Bronchial epithelial cell (primary cell): ENCODE measurements around the gene RNF114. TPM values are rescaled to one million over a fixed set of nuclear protein-coding genes. Genes with fewer than 3 reads are reported as not detected.

Experiments
- DNase-seq: peaks from one replicate; pipeline ENCODE4 v3.0.0-alpha.2; 2010; ENCODE audit warnings: low read depth
- FAIRE-seq: peaks from 2 replicates; lab custom pipeline; 2011; peaks lifted over from hg19 to GRCh38; lab: Jason Lieb, UNC
- H3K27me3 ChIP-seq: 2 replicates; pipeline ENCODE4 v1.5.1; 2011; ENCODE audit warnings: low read length; ENCODE audit not compliant: control insufficient read depth, insufficient read depth
- H3K36me3 ChIP-seq: 2 replicates; pipeline ENCODE4 v1.5.1; 2011; ENCODE audit warnings: low read length; ENCODE audit not compliant: control insufficient read depth, insufficient read depth
- H3K4me3 ChIP-seq: 2 replicates; pipeline ENCODE4 v1.5.1; 2011; ENCODE audit warnings: mild to moderate bottlenecking, low read depth, low read length, control low read depth
- total RNA-seq: library from RNA; depleted of rRNA; stranded (reverse); fragments of >200 nt; gene quantifications from 2 replicates; pipeline ENCODE4 v1.2.1, GENCODE V29; 2014
- TF ChIP-seq, protein P1 (sequence below): IDR thresholded peaks from 2 replicates; pipeline ENCODE4 v1.5.1; 2011; ENCODE audit warnings: mild to moderate bottlenecking, moderate library complexity, low read length, control low read depth, inconsistent platforms; ENCODE audit not compliant: insufficient read depth, severe bottlenecking

RNF114 gene
- total RNA-seq, 1 donor from 2014 or later = 67.1 TPM

DNA sequence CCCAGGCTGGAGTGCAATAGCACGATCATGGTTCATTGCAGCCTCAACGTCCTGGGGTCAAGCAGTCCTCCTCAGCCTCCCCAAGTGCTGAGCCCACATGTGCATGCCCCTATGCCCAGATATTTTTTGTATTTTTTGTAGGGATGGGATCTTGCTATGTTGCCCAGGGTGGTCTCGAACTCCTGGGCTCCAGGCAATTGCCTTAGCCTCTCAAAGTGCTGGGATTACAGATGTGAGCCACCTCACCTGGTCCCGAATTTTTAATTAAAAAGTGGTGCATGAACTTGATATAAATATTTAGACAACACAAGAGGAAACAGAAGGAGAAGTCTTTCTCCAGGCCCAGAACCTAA, 7.1 kb upstream of the RNF114 start:
- FAIRE-seq (no peak), DNase-seq (no peak)
- no peaks in the 10 kb centered on the region for H3K36me3 ChIP-seq
- TF ChIP-seq, protein P1, sequence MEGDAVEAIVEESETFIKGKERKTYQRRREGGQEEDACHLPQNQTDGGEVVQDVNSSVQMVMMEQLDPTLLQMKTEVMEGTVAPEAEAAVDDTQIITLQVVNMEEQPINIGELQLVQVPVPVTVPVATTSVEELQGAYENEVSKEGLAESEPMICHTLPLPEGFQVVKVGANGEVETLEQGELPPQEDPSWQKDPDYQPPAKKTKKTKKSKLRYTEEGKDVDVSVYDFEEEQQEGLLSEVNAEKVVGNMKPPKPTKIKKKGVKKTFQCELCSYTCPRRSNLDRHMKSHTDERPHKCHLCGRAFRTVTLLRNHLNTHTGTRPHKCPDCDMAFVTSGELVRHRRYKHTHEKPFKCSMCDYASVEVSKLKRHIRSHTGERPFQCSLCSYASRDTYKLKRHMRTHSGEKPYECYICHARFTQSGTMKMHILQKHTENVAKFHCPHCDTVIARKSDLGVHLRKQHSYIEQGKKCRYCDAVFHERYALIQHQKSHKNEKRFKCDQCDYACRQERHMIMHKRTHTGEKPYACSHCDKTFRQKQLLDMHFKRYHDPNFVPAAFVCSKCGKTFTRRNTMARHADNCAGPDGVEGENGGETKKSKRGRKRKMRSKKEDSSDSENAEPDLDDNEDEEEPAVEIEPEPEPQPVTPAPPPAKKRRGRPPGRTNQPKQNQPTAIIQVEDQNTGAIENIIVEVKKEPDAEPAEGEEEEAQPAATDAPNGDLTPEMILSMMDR = no peak
- no peaks in the 10 kb centered on the region for H3K27me3 ChIP-seq
- no peak overlapping the region for H3K4me3 ChIP-seq

DNA sequence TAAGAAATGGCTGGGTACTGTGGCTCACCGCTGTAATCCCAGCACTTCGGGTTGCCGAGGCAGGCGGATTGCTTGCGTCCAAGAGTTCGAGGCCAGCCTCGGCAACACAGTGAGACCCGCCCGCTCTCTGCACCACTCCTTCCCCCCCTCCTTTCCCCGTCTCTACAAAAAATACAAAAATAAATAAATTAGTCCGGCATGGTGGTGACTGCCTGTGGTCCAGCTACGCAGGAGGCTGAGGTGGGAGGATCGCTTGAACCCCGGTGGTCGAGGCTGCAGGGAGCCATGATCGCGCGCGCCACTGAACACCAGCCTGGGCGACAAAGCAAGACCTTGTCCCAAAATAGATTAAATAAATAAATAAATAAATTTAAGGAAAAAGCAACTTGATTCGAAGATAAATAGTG, 448 bp upstream of the RNF114 start:
- DNase-seq = no peak
- no peak for FAIRE-seq
- no peaks in the 10 kb centered on the region for H3K27me3 ChIP-seq
- H3K4me3 ChIP-seq = peak overlapping the region; percentile 92
- H3K36me3 ChIP-seq = peaks cover 6% of the 10 kb centered on the region
- TF ChIP-seq, protein P1 = no peak

DNA sequence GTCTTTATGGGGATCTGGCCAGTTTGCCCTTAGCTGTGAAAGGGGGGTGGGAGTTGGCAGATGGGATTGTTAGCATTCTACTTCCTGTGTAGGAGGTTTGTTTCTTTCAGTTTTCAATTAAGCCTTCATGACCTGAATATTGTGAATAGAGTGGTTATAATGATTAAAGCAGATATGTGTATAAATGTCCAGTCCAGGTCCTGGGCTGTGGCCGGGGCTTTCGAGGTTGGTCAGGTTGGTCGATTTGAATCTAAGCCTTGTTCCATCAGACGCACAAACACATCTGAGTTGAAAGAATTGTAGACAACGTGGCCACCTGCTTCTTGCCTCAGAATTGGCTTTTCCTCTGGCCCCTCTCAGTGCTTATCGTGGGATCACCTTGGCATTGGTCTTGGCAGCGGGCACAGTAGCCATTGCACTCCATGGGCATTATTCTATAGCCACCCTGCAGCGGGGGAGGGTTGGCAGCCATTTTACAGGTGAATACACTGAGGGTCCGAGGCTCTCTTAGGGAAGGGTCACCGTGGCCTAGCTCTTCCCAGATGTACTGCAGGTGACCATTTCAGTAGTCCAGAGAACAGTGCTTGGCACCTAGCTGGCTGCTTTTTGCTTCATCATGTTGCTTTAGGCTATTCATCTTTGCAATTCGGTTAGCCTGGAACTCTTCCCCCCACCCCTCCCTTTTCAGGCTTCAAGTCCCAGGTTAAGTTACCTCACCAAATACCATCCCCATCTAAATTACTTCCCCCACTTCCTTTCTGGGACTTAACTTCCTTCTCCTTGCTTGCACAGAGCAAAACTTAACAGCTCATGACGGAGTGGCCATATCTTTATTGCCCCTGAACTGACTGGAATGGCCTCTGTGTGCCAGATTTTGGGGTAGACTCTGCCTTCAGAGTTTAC, 1.1 kb downstream of the RNF114 start:
- H3K27me3 ChIP-seq = no peaks in the 10 kb centered on the region
- FAIRE-seq (no peak), DNase-seq (peak; percentile 57)
- TF ChIP-seq, protein P1 = no peak
- peaks cover 11% of the 10 kb centered on the region for H3K36me3 ChIP-seq
- H3K4me3 ChIP-seq = peak overlapping the region; percentile 92

DNA sequence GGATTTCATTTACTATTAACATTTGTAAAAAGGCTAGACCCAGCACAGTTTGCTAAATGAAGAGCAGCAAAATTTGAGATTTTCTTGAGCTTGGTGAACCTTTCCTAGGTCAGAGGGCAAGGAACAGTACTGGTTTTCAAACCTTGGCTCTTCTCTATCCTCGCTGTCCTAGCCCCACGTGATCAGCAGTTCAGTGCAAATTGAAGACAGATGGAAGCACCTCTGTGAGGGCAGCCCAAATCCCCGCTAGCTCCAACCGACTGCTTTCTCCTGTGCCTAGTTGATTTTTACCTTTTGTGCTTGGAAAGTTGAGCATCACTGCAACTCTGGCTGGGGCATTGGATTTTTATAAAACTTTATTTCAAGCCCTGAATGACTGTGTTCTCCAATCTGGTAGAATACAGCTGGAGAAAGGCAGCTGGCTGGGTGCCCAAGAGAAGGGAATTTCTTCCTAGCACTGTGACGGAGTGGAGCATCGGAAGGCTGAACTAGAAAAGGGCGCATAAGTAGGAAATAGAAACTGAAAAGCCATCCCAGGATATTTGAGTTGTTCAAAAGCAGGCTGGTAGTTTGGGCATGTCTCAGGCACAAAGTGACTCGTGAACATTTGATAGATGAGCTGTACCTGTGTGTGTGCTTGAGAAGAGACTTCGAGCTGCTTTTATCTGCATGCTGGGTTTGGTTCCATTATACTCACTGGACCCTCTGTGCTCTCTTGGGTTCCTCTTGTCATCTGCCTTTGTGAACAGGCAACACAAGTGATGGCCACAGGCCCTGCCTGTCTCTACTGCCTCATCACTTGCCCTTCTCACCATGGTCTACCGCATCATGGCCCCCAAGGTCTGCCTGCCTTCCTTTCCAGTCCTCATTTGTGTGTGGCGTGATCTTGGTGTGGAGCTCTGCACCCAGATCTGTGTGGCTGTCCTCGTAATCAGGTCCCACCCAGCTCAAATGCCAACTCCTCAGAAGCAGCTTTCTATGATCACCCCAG, 2.3 kb downstream of the RNF114 start:
- TF ChIP-seq, protein P1 = no peak
- Histone ChIP-seq H3K36me3 (peaks cover 15% of the 10 kb centered on the region), H3K4me3 (no peak overlapping the region), H3K27me3 (no peaks in the 10 kb centered on the region)
- no peak for DNase-seq
- FAIRE-seq = no peak

DNA sequence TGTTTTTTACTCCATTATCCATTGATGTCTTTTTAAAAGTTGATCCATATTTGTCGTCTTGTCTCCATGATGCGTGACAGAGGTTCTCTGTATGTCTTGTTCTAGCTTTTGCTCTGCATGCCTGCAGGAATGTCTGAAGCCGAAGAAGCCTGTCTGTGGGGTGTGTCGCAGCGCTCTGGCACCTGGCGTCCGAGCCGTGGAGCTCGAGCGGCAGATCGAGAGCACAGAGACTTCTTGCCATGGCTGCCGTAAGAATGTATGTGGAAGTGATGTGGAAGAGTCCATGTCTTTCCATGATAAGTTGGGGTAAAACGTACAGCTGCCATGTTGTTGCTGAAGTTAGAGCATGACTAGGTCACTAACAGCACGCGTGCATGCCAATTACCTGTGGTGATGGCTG, 5.3 kb downstream of the RNF114 start:
- DNase-seq (no peak), FAIRE-seq (no peak)
- no peak overlapping the region for H3K4me3 ChIP-seq
- TF ChIP-seq, protein P1 = no peak
- H3K27me3 ChIP-seq = no peaks in the 10 kb centered on the region
- H3K36me3 ChIP-seq = peaks cover 23% of the 10 kb centered on the region
